AG04449 (cell line): ENCODE results near the gene STXBP3.

Source experiments
- CTCF ChIA-PET: fragments of 350-600 bp; formaldehyde crosslinking; extraction: SDS; loops from one replicate; lab custom pipeline; 2021; ENCODE audit warnings: antibody characterized with exemption; lab: Yijun Ruan, JAX
- POLR2A ChIA-PET: fragments of 400-600, 350-600 bp; formaldehyde crosslinking; extraction: SDS; loops from one replicate; lab custom pipeline; 2020; ENCODE audit warnings: antibody characterized with exemption, inconsistent platforms; lab: Yijun Ruan, JAX
- DNase-seq: peaks from one replicate; pipeline ENCODE4 v3.0.0-alpha.2; 2010; ENCODE audit warnings: low read depth, low spot score
- H3K4me3 ChIP-seq: 2 replicates; pipeline ENCODE4 v1.5.1; 2011; ENCODE audit warnings: low read depth, mild to moderate bottlenecking, control low read depth, low read length
- CTCF ChIP-seq: IDR thresholded peaks from one replicate; pipeline ENCODE4 v1.5.1; 2011; ENCODE audit warnings: mild to moderate bottlenecking, moderate library complexity, low read length, control low read depth, inconsistent platforms; ENCODE audit not compliant: insufficient read depth; ENCODE audit errors: missing control alignments

STXBP3 gene

GRCh38 chr1:108826081-108826635 lies 79.7 kb downstream of the STXBP3 start:
- ChIA-PET CTCF (interaction anchor here (1.7 to 11.3 kb wide), 6 partner anchors 9 to 73 kb away, joined by 5 to 540 read pairs (median 60); no protein-coding TSS in a partner anchor), POLR2A (no interaction called here)
- TF ChIP-seq CTCF: no peak
- no peak overlapping the region for H3K4me3 ChIP-seq
- DNase-seq: no peak

GRCh38 chr1:108828074-108828961 lies 81.8 kb downstream of the STXBP3 start:
- CTCF ChIA-PET: interaction anchor here (0.6 to 11.3 kb wide), 35 partner anchors 8 to 702 kb away, joined by 3 to 540 read pairs (median 5); partner anchors contain the start of gene AKNAD1
- no peak for DNase-seq
- H3K4me3 ChIP-seq: no peak overlapping the region
- POLR2A ChIA-PET: interaction anchor here (1.0 kb wide), 1 partner anchor 62 kb away, joined by 3 read pairs; no protein-coding TSS in a partner anchor
- peak; percentile 77 for TF ChIP-seq CTCF

GRCh38 chr1:108829498-108829916 lies 83.0 kb downstream of the STXBP3 start:
- TF ChIP-seq CTCF: no peak
- H3K4me3 ChIP-seq: no peak overlapping the region
- POLR2A ChIA-PET: interaction anchor here (0.9 to 1.3 kb wide), 3 partner anchors 15 to 246 kb away, joined by 3 read pairs; partner anchors contain the start of gene TAF13
- no peak for DNase-seq
- CTCF ChIA-PET: interaction anchor here (0.7 to 11.3 kb wide), 19 partner anchors 8 to 125 kb away, joined by 3 to 540 read pairs (median 11); partner anchors contain the start of gene AKNAD1

- no peak for TF ChIP-seq CTCF
- DNase-seq: peak; percentile 85
- ChIA-PET POLR2A (interaction anchor here (0.5 to 1.3 kb wide), 6 partner anchors 9 to 126 kb away, joined by 3 to 4 read pairs (median 3); no protein-coding TSS in a partner anchor), CTCF (interaction anchor here (0.8 to 11.3 kb wide), 8 partner anchors 10 to 68 kb away, joined by 3 to 540 read pairs (median 38); no protein-coding TSS in a partner anchor)
- H3K4me3 ChIP-seq: peak overlapping the region; percentile 43
These were observed 83.9 kb downstream of the STXBP3 start for GRCh38 chr1:108830119-108831008.

GRCh38 chr1:108831225-108831624 lies 84.8 kb downstream of the STXBP3 start:
- POLR2A ChIA-PET: interaction anchor here (0.7 to 1.3 kb wide), 5 partner anchors 9 to 139 kb away, joined by 3 to 5 read pairs (median 4); partner anchors contain the start of gene PRPF38B
- no peak overlapping the region; the same call in 1 of the 2 replicates for H3K4me3 ChIP-seq
- no peak for DNase-seq
- TF ChIP-seq CTCF: no peak
- CTCF ChIA-PET: interaction anchor here (0.6 to 11.3 kb wide), 5 partner anchors 16 to 132 kb away, joined by 3 to 540 read pairs (median 74); partner anchors contain the start of gene CLCC1
